Endothelial cell of umbilical vein (primary cell): Measurements from ENCODE around the gene NHLRC1.

ENCODE experiments used
- CTCF ChIP-seq, 2 donors: IDR thresholded peaks; 1 replicate in 1 of 2; 2 replicates in 1 of 2; pipeline ENCODE4 v1.5.1; 2011; ENCODE audit warnings: low read length in 2 of 2, mild to moderate bottlenecking in 2 of 2, moderate library complexity in 2 of 2, control low read depth in 1 of 2, inconsistent platforms in 1 of 2, low read depth in 1 of 2; ENCODE audit not compliant: insufficient read depth in 1 of 2; ENCODE audit errors: extremely low read depth in 1 of 2
- EZH2 ChIP-seq: IDR thresholded peaks from 2 replicates; pipeline ENCODE4 v1.6.1; 2012; ENCODE audit warnings: borderline replicate concordance, low read depth, mild to moderate bottlenecking, moderate library complexity, low read length, inconsistent platforms; ENCODE audit not compliant: severe bottlenecking
- FOS ChIP-seq: IDR thresholded peaks from 2 replicates; pipeline ENCODE4 v1.6.1; 2011; ENCODE audit warnings: mild to moderate bottlenecking, low read length, moderate library complexity, borderline replicate concordance; ENCODE audit not compliant: insufficient read depth
- GATA2 ChIP-seq: IDR thresholded peaks from 2 replicates; pipeline ENCODE4 v1.7.0; 2011; ENCODE audit warnings: low read depth, mild to moderate bottlenecking, moderate library complexity, mixed read lengths, low read length; ENCODE audit not compliant: insufficient read length, insufficient read depth
- JUN ChIP-seq: IDR thresholded peaks from 2 replicates; pipeline ENCODE4 v1.6.1; 2011; ENCODE audit warnings: borderline replicate concordance, low read depth; ENCODE audit not compliant: insufficient read length, insufficient read depth
- MAX ChIP-seq: IDR thresholded peaks from 2 replicates; pipeline ENCODE4 v1.6.1; 2011; ENCODE audit not compliant: insufficient read depth, insufficient read length
- POLR2A ChIP-seq: IDR thresholded peaks from 2 replicates; pipeline ENCODE4 v1.6.1; 2012; ENCODE audit warnings: low read depth, mild to moderate bottlenecking, control low read depth, low read length
- POLR2AphosphoS5 ChIP-seq: IDR thresholded peaks from 2 replicates; pipeline ENCODE4 v1.6.1; 2012; ENCODE audit warnings: low read depth, mild to moderate bottlenecking, control low read depth, low read length, moderate library complexity; ENCODE audit not compliant: insufficient read depth

GRCh38 chr6:18102783-18103509, 19.5 kb downstream of the NHLRC1 start:
- TF ChIP-seq JUN (no peak), EZH2 (no peak), CTCF (IDR thresholded peaks at IDR 0.05; ENCODE audit: extremely low read depth in 1 of 2, insufficient read depth in 1 of 2, low read depth in 1 of 2, low read length in 2 of 2) (no peak), MAX (no peak), POLR2A (no peak), POLR2AphosphoS5 (no peak), GATA2 (no peak), FOS (no peak)
